HEK293T (cell line): ENCODE measurements around the gene CCNY.

Experiments used
- CTCF ChIA-PET: fragments of 350-600 bp; formaldehyde crosslinking; extraction: SDS; loops from one replicate; lab custom pipeline; 2021; ENCODE audit warnings: antibody characterized with exemption, inconsistent platforms; lab: Yijun Ruan, JAX
- POLR2A ChIA-PET: fragments of 350-600 bp; formaldehyde crosslinking; extraction: SDS; loops from one replicate; lab custom pipeline; 2020; ENCODE audit warnings: antibody characterized with exemption, inconsistent platforms; lab: Yijun Ruan, JAX
- DNase-seq: peaks from one replicate; pipeline ENCODE4 v3.0.0; 2012; ENCODE audit warnings: mixed read lengths; ENCODE audit errors: extremely low spot score
- ARNT ChIP-seq: fragments of 450-650 bp; IDR thresholded peaks from 2 replicates; pipeline ENCODE4 v1.6.1; 2017; ENCODE audit warnings: mild to moderate bottlenecking
- BHLHE40 ChIP-seq: fragments of 450-650 bp; IDR thresholded peaks from 2 replicates; pipeline ENCODE4 v1.6.1; 2016; ENCODE audit warnings: mild to moderate bottlenecking, moderate library complexity, borderline replicate concordance
- CTBP1 ChIP-seq: fragments of 450-650 bp; IDR thresholded peaks from 2 replicates; pipeline ENCODE4 v1.6.1; 2016; ENCODE audit warnings: borderline replicate concordance
- ELF4 ChIP-seq: fragments of 450-650 bp; IDR thresholded peaks from 2 replicates; pipeline ENCODE4 v1.6.1; 2017; ENCODE audit warnings: antibody characterized with exemption
- FOXA1 ChIP-seq: fragments of 450-650 bp; IDR thresholded peaks from 2 replicates; pipeline ENCODE4 v1.6.1; 2016; ENCODE audit warnings: mild to moderate bottlenecking
- FOXK2 ChIP-seq: fragments of 450-650 bp; IDR thresholded peaks from 2 replicates; pipeline ENCODE4 v1.6.1; 2016; ENCODE audit warnings: mild to moderate bottlenecking
- FOXM1 ChIP-seq: fragments of 450-650 bp; IDR thresholded peaks from 2 replicates; pipeline ENCODE4 v1.6.1; 2017; ENCODE audit warnings: mild to moderate bottlenecking, borderline replicate concordance
- HDGF ChIP-seq: fragments of 450-650 bp; IDR thresholded peaks from 2 replicates; pipeline ENCODE4 v1.6.1; 2017; ENCODE audit warnings: antibody characterized with exemption, borderline replicate concordance
- L3MBTL2 ChIP-seq: fragments of 450-650 bp; conservative IDR thresholded peaks from 2 replicates; pipeline ENCODE4 v1.6.1; 2016; ENCODE audit warnings: mild to moderate bottlenecking
- LEF1 ChIP-seq: fragments of 450-650 bp; IDR thresholded peaks from 2 replicates; pipeline ENCODE4 v1.6.1; 2017; ENCODE audit warnings: mild to moderate bottlenecking, borderline replicate concordance
- NFRKB ChIP-seq: fragments of 450-650 bp; IDR thresholded peaks from 2 replicates; pipeline ENCODE4 v1.6.1; 2016; ENCODE audit warnings: mild to moderate bottlenecking, moderate library complexity
- PKNOX1 ChIP-seq: fragments of 450-650 bp; IDR thresholded peaks from 2 replicates; pipeline ENCODE4 v1.6.1; 2016
- SP1 ChIP-seq: fragments of 450-650 bp; IDR thresholded peaks from 2 replicates; pipeline ENCODE4 v1.6.1; 2017
- SUZ12 ChIP-seq: fragments of 450-650 bp; IDR thresholded peaks from 2 replicates; pipeline ENCODE4 v1.6.1; 2016; ENCODE audit warnings: mild to moderate bottlenecking
- TARDBP ChIP-seq: fragments of 450-650 bp; IDR thresholded peaks from 2 replicates; pipeline ENCODE4 v1.6.1; 2016
- ZNF384 ChIP-seq: fragments of 450-650 bp; IDR thresholded peaks from 2 replicates; pipeline ENCODE4 v1.6.1; 2016

The CCNY gene

GRCh38 chr10:35584946-35585345, 248.6 kb downstream of the CCNY start:
- CTCF ChIA-PET, result no interaction called here

GRCh38 chr10:35585356-35585755, 249.0 kb downstream of the CCNY start:
- CTCF ChIA-PET, result no interaction called here
- no peak for DNase-seq
- POLR2A ChIA-PET, result no interaction called here
- no peak for TF ChIP-seq ARNT
- TF ChIP-seq ZNF384, result no peak
- no peak for TF ChIP-seq CTBP1
- TF ChIP-seq TARDBP, result no peak
- TF ChIP-seq NFRKB, result no peak
- TF ChIP-seq SP1, result no peak
- no peak for TF ChIP-seq BHLHE40
- TF ChIP-seq FOXA1, result no peak
- no peak for TF ChIP-seq FOXM1
- TF ChIP-seq PKNOX1, result no peak
- no peak for TF ChIP-seq L3MBTL2
- no peak for TF ChIP-seq HDGF
- TF ChIP-seq SUZ12, result no peak
- no peak for TF ChIP-seq ELF4

More at GRCh38 chr10:35584946-35585345, 248.6 kb downstream of the CCNY start:
- DNase-seq, result no peak
- POLR2A ChIA-PET, result no interaction called here
- TF ChIP-seq ELF4 (no peak), BHLHE40 (no peak), SUZ12 (no peak), TARDBP (no peak), HDGF (no peak), L3MBTL2 (no peak), FOXA1 (no peak), PKNOX1 (no peak)

- no peak for TF ChIP-seq CTBP1
- TF ChIP-seq HDGF, result no peak
- no peak for TF ChIP-seq FOXA1
- no peak for TF ChIP-seq L3MBTL2
- TF ChIP-seq PKNOX1, result no peak
- TF ChIP-seq SUZ12, result no peak
- TF ChIP-seq BHLHE40, result no peak
- TF ChIP-seq ELF4, result no peak
- no peak for TF ChIP-seq ZNF384
- TF ChIP-seq SP1, result no peak
- ChIA-PET POLR2A (no interaction called here), CTCF (interaction anchor here (1.4 kb wide), 1 partner anchor 23 kb away, joined by 4 read pairs; no protein-coding TSS in a partner anchor)
- DNase-seq, result no peak
These were observed 249.7 kb downstream of the CCNY start for GRCh38 chr10:35585903-35586535.

- ChIA-PET CTCF (interaction anchor here (1.2 to 1.3 kb wide), 3 partner anchors 8 to 26 kb away, joined by 3 to 6 read pairs (median 3); no protein-coding TSS in a partner anchor), POLR2A (no interaction called here)
- DNase-seq, result no peak
- no peak for TF ChIP-seq SP1
- no peak for TF ChIP-seq LEF1
- no peak for TF ChIP-seq TARDBP
- no peak for TF ChIP-seq SUZ12
- no peak for TF ChIP-seq ARNT
- no peak for TF ChIP-seq FOXK2
- TF ChIP-seq ELF4, result no peak
- no peak for TF ChIP-seq NFRKB
- no peak for TF ChIP-seq HDGF
- no peak for TF ChIP-seq PKNOX1
- no peak for TF ChIP-seq FOXA1
- no peak for TF ChIP-seq ZNF384
- no peak for TF ChIP-seq CTBP1
These were observed 252.5 kb downstream of the CCNY start for GRCh38 chr10:35588836-35589235.

- POLR2A ChIA-PET, result no interaction called here
- no peak for DNase-seq
- TF ChIP-seq LEF1, result no peak
- no peak for TF ChIP-seq FOXK2
- CTCF ChIA-PET, result interaction anchor here (1.6 kb wide), 1 partner anchor 17 kb away, joined by 3 read pairs; no protein-coding TSS in a partner anchor
These were observed 256.1 kb downstream of the CCNY start for GRCh38 chr10:35592441-35592840.
